ENCODE results near the gene VAT1. TPM values are rescaled to one million over a fixed set of nuclear protein-coding genes. Genes with fewer than 3 reads are reported as not detected.
"Not testable (repeated sequence)": the region's sequence is repeated elsewhere in the genome, so short reads cannot be mapped to it uniquely, and the experiment has no call there.

Gene VAT1
- total RNA-seq, 1 donor from 2014 or later = 296 TPM

DNA sequence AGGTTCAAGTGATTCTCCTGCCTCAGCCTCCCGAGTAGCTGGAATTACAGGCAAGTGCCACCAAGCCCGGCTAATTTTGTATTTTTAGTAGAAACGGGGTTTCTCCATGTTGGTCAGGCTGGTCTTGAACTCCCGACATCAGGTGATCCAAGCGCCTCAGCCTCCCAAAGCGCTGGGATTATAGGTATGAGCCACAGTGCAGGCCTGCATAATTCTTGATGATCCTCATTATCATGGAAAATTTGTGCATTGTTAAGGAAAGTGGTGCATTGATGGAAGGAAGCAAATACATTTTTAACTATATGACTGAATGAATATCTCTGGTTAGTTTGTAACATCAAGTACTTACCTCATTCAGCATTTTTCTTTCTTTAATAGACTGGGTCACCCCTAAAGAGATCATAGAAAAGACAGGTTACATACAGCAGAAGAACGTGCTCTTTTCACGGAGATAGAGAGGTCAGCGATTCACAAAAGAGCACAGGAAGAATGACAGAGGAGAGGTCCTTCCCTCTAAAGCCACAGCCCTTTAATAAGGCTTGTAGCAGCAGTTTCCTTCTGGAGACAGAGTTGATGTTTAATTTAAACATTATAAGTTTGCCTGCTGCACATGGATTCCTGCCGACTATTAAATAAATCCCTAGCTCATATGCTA lies 40.9 kb upstream of the VAT1 start:
- DNase-seq (ENCODE audit: low spot score in 2 of 2) = no peak
- intact Hi-C loops (cut with DNase I) = no loop called here
- H3K9me3 ChIP-seq = no peaks in the 10 kb centered on the region
- H3K27ac ChIP-seq = no peak overlapping the region
- no peaks in the 10 kb centered on the region for H3K4me1 ChIP-seq
- H3K36me3 ChIP-seq = no peaks in the 10 kb centered on the region
- no peaks in the 10 kb centered on the region for H3K27me3 ChIP-seq
- no peak overlapping the region for H3K4me3 ChIP-seq
- no peak for TF ChIP-seq CTCF (IDR thresholded peaks at IDR 0.05)

GRCh38 chr17:43056051-43056450 lies 33.9 kb upstream of the VAT1 start:
- intact Hi-C loops (cut with DNase I) = no loop called here
- Histone ChIP-seq H3K9me3 (no peaks in the 10 kb centered on the region), H3K27me3 (no peaks in the 10 kb centered on the region), H3K4me3 (no peak overlapping the region), H3K4me1 (no peaks in the 10 kb centered on the region), H3K27ac (no peak overlapping the region), H3K36me3 (no peaks in the 10 kb centered on the region)
- DNase-seq (ENCODE audit: low spot score in 2 of 2) = no peak
- no peak for TF ChIP-seq CTCF (IDR thresholded peaks at IDR 0.05)

- H3K36me3 ChIP-seq; H3K4me1 ChIP-seq; H3K27me3 ChIP-seq; H3K27ac ChIP-seq; H3K9me3 ChIP-seq; H3K4me3 ChIP-seq; intact Hi-C loops (cut with DNase I); DNase-seq (ENCODE audit: low spot score in 2 of 2): not testable (repeated sequence)
Measured at GRCh38 chr17:43053008-43053407, 30.8 kb upstream of the VAT1 start.

DNA sequence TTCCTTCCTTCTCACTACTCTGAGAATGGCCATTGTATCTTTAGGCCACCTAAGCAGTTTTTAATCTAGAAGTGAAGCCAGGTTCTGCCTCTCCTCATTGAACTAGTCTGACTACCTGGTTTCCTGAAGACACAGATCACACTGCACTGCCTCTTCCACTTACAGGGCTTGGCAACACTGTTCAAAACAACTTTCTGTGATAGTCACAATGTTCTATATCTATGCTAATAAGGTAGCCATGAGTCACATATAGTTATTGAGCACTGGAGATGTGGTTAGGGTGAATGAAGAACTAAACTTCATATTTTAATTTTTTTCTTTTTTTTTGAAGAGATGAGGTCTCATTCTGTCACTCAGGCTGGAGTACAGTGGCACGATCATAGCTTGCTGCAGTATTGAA lies 29.8 kb upstream of the VAT1 start:
- H3K27me3 ChIP-seq = no peaks in the 10 kb centered on the region
- H3K9me3 ChIP-seq = no peaks in the 10 kb centered on the region
- TF ChIP-seq CTCF (IDR thresholded peaks at IDR 0.05) = no peak
- no peak overlapping the region for H3K27ac ChIP-seq
- no peak overlapping the region for H3K4me3 ChIP-seq
- no peaks in the 10 kb centered on the region for H3K36me3 ChIP-seq
- intact Hi-C loops (cut with DNase I) = no loop called here
- H3K4me1 ChIP-seq = no peaks in the 10 kb centered on the region
- DNase-seq (ENCODE audit: low spot score in 2 of 2) = no peak

DNA sequence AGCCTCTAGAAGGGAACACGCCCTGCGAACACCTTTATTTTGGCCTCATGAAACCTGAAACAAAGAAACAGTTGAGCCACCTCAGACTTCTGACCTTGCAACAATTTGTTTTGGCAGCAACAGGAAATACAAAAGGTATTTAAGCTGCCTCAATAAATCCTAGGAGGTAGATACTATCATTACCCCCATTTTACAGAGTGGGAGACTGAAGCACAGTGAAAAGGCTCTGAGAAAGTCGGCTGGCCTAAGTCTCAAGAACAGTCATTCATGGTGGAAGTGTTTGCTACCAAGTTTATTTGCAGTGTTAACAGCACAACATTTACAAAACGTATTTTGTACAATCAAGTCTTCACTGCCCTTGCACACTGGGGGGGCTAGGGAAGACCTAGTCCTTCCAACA lies 21.8 kb upstream of the VAT1 start:
- Histone ChIP-seq H3K9me3 (no peaks in the 10 kb centered on the region), H3K4me3 (no peak overlapping the region), H3K36me3 (no peaks in the 10 kb centered on the region), H3K27me3 (no peaks in the 10 kb centered on the region), H3K27ac (no peak overlapping the region), H3K4me1 (no peaks in the 10 kb centered on the region)
- intact Hi-C loops (cut with DNase I) = no loop called here
- no peak for TF ChIP-seq CTCF (IDR thresholded peaks at IDR 0.05)
- DNase-seq (ENCODE audit: low spot score in 2 of 2) = no peak

DNA sequence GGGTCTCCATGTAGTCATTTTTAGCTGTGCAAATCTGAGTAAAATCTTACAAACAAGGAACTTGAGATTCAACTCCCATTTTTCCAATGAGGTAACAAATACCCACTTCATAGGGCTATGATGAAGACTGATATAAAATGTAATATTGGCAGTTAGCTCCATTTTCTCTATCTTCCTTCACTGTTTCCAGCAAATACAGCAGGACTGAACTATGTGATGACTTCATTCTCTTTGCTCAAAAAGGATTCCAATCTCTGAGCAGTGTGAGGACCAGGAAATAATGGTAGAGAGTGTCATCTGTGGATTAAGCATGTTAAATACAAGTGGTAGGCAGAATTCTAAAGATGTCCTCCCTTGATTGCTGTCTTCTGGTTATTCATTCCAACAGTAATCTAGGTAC lies 21.1 kb upstream of the VAT1 start:
- TF ChIP-seq CTCF (IDR thresholded peaks at IDR 0.05) = no peak
- no peak overlapping the region for H3K27ac ChIP-seq
- H3K36me3 ChIP-seq = no peaks in the 10 kb centered on the region
- H3K4me1 ChIP-seq = no peaks in the 10 kb centered on the region
- H3K4me3 ChIP-seq = no peak overlapping the region
- H3K27me3 ChIP-seq = no peaks in the 10 kb centered on the region
- DNase-seq (ENCODE audit: low spot score in 2 of 2) = no peak
- no peaks in the 10 kb centered on the region for H3K9me3 ChIP-seq
- intact Hi-C loops (cut with DNase I) = no loop called here
